Stimulated activated CD4-positive, alpha-beta T cell treated with anti-CD3 and anti-CD28 coated beads, Interleukin-4, amount 100 ng/mL, for 48 hours (primary cell): ENCODE measurements around the gene SCMH1.

Experiments
- DNase-seq, 2 donors: peaks; one replicate each; pipeline ENCODE4 v3.0.0-alpha.2; 2020; ENCODE audit warnings: low read depth in 2 of 2

The SCMH1 gene

DNA sequence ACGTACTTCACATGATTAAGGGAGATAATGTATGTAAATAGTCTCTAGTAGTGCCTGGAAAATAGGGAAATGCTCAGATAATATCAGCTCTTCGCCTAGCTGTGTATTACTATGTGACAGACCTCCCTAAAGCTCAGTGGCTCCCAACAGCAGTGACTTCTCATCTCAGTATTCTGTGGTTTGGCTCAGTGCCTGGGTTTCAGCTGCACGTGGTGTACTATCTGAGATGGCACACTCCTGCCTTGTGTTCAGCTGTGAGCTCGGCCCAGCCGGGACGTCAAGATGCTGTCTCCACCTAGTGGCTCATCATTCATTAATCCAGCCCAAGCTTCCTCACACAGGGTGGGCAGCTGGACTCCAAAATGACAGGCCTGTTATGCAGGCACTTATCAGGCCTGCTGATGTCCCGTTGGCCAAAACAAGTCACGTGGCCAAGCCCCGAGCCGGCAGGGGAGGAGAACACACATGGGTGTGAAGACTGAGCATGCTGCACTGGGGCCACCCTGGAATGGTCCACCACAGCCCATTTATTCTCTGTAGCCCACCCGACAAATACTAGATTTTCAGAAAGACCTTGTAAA lies 238.4 kb downstream of the SCMH1 start:
- DNase-seq = peak; percentile 77 to 86

DNA sequence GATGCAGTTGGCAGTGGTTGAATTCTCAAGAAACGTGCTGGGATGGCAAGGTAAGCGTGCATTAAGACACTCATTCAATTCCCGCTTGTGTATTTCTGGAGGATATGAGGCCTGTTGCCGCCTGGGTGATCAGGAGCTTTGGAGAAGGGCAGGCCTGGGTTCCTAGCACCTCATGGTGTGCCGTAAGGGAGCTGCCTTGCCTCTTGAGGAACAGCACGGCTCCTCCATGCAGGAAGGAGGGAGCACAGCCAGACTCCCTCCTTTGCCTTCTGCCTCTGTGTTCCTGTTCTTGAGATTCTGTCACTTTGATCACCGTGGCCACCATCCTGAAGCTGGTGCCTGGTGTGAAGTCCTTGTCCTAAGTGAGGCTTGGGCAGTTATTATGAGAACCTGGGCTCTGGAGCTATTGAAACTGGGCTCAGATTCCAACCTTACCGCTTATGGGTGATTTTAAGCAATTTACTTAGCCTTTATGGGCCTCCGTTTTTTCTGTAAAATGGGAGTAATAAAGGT lies 238.9 kb downstream of the SCMH1 start:
- DNase-seq = no peak

DNA sequence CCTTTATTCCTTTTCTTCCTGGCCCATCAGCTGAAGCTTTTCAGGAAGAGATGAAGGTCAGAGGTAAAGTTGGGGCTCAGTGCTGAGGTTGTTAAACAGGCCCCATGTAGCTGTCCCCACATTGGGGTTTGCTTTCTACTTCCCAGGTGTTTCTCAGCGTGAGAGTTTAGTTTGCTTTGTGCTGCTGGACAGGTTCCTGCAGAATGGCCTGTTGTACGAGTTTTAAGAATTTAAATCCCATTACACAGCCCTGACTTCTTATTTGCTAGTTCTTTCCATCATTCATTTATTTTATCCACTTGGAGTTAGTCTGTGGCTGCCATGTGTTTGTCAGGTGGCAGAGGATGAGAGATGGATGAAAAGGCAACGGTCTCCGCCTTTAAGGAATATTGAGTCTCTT lies 243.4 kb downstream of the SCMH1 start:
- DNase-seq = no peak

DNA sequence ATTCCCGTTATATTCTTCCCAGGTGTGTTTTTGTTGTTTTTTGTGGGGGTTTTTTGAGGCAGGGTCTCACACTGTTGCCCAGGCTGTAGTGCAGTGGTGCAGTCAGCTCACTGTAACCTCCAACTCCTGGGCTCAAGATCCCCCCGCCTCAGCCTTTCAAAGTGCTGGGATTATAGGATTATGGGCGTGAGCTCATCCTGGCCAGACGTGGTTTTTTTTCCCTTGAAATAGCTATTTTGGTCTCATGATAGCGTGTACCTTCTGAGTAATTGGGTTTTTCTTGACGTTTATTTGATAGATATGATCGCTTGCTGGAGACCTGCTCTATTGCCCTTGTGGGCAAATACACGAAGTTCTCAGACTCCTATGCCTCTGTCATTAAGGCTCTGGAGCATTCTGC lies 245.0 kb downstream of the SCMH1 start:
- DNase-seq = no peak

DNA sequence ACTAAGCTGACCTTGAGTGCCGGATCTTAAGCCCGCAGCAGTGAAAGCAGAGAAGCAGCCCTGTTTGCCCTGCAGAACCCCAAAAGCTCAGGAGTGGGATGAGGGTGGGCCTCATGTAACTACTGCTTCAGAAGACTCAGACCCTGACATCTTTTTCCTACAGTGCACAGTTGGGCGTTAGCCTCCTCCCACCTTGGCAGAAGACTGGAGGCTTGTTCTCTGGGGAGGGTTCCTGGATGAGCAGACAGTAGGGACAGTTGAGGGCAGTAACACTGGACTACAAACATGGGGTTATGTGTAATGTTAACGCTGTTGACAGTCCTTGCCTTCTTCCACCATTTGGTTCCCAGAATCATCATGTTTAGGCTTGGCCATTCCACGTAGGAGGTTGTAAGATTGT lies 253.0 kb downstream of the SCMH1 start:
- no peak for DNase-seq

DNA sequence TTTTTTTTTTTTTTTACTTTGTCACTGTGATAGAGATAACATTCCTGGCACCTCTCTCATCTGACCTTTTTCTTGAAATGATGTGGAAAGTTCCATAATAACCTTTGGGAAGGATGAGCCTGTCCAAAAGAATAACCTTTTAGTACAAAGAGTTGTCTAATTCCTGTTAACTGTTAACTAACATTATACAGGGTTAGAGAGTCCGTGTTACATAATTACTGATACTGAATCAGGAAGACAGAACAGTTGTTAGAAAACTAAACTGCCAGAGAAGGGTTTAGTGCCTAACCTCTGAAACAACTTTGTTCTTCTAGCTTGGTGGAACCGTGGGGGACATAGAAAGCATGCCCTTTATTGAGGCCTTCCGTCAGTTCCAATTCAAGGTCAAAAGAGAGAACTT lies 253.8 kb downstream of the SCMH1 start:
- no peak for DNase-seq

DNA sequence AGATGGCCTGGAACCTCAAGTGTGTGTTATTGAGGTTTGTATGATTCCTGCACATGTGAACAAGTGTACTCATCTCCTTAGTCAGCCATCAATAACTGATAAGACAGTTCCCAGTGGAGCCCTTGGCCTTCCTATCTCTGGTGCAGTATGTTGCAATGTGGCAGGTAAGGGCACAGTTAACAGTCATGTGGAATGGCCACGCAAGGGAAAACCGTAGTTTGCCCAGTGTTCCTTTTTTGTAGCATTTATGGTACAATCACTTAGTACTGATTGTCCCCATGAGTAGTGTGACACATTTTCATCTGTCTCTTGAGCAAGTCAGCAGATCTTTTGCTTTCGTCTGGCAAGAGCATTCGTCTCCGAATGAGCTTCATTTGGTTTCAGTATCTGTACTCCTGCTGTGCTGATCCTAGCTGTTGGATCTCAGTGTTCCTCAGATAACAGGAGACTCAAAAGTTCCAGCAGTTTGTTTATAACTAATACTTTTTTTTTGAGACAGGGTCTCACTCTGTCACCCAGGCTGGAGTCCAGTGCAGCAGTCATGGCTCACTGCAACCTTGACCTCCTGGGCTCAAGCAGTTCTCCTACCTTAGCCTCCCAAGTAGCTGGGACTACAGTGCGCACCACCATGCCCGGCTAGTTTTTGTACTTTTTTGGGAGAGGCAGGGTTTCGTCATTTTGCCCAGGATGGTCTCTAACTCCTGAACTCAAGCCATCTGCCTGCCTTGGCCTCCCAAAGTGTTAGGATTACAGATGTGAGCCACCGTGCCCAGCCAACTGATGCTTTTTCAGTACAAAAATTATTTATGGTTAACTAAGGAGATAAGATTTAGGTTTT lies 254.4 kb downstream of the SCMH1 start:
- DNase-seq = no peak

DNA sequence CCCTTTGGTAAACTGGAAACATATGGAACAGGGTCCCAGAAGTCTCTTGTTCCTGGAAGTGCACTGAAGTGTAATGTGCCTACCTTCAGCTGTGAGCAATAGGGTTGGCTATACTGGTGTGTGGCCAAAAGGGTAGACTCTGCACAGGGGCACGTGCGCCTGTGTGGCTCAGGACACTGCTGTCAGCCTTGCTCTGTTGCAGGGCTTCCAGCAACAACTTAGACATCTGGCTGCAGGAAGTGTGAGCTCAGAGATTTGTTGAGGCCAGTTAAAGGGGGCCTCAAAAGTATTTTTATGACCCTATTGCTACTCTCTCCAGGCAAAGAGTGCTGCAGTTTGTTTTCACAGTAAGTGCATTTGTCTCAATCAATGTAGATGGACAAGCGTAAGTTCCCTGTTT lies 255.2 kb downstream of the SCMH1 start:
- no peak for DNase-seq

DNA sequence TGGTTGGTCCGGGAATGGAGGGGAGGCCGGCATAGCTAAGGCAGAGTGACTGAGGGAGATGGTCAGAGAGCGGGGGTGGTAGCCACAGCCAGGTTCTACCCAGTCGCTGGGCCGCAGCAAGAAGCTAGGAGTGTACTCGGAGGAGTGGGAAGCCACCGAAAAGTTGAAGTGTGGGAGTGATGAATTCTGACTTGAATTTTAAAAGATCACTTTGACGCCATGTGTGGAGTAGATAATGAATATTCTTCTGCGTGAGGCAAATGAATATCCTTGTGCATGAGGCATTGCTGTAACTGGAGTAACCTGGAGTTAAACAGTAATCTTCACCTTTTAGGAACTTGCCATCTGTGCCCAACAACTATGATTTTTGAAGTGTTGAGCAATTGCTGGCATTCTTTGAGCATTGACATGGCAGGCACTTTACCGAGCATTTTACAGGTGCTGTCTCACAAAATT lies 255.8 kb downstream of the SCMH1 start:
- no peak for DNase-seq

DNA sequence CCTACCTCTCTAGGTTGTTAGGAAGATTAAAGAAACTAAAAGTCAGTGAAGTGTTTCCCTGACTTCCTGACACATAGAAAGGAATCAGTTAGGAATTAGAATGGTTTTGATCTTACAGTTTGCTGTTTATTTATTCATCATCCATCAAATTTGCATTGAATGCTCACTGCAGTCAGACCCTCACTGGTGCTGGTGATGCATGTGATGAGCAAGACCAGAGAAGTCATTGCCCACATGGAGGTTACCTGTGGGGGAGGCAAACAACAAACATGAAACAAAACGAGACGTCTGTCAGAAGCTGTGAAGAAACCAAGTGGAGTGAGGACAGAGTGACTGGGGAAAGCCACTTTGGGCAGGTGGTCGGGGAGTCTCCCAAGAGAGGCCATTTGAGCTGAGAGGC lies 256.2 kb downstream of the SCMH1 start:
- no peak for DNase-seq

DNA sequence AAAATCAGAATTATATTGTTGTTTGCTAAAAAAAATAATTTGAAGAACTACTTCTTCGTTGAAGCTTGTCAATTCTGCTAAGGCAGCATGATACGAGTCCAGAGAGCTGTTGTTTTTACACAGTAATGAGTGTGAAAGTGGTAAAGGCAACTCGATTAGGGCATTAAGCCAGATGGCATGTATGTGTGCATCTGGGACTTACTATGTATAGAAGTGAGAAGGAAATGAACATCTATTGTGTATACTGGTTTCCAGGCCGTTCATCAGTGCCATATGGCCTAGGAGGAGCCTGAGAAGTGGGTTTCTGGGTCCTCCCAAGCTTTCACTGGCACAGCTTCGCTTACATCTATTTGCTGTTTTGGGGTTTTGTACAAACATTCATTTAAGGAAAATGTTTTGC lies 256.9 kb downstream of the SCMH1 start:
- no peak for DNase-seq

DNA sequence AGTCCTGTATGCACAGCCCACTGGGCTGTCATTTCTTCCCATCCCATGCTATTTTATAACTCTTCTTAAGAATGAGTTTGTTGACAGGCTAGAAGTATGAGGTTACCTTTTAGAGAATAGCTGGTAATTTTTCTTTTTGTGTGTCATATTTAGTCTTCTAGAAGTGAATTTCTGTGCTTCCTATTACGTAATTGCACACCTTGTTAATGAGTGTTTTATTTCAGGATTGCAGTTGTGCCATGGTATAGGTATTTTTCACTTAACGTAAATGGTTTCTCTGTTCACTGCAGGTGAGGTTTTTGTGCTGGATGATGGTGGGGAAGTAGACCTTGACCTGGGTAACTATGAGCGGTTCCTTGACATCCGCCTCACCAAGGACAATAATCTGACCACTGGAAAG lies 257.6 kb downstream of the SCMH1 start:
- no peak for DNase-seq

DNA sequence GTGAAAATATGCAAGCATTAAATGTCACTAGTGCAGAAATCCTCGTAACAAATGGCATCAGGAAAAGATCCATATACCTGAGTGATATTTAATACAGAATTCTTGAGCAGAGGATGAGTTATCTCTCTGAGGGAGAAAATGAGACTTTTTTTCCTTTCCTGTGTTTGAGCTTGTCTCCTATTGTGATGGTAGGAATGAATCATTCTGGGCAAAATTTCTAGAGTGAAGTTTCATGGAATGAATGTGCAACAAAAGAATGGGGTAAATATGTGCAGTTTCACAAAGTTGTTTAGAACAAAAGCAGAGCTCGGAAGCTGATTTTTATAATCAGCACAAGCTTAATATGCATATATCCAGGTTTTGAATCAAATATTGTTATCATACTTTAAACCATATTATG lies 258.0 kb downstream of the SCMH1 start:
- DNase-seq = no peak

DNA sequence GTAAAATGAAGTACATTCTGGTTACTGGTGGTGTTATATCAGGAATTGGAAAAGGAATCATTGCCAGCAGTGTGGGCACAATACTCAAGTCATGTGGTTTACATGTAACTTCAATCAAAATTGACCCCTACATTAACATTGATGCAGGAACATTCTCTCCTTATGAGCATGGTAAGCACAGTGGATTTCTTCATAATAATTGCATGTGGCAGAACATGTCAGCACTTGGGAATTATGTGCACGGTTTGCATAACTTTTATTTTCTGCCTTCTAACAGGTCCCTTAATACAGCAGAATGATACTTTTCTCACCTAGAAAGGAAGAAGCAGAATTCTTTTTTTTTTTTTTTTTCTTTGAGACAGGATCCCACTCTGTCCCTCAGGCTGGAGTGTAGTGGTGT lies 258.8 kb downstream of the SCMH1 start:
- no peak for DNase-seq

DNA sequence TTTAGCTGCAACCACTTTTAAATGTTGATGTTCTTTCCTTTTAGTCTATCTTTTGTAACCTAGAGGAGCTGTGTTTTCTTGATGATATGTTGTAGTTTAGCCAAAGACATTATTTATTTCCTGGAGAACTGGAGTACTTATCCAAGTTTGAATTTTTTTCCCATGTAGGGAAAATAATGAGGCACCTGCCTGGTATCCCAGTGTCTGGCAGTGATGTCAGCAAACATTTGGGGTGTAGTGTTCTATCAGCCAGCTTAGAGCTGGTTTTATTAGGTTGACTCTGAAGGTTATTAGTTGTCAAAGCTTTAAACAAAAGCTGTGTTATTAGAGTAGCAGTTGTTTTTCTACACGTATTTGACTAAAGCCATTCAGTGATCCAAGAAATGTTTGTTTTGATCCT lies 259.4 kb downstream of the SCMH1 start:
- no peak for DNase-seq

DNA sequence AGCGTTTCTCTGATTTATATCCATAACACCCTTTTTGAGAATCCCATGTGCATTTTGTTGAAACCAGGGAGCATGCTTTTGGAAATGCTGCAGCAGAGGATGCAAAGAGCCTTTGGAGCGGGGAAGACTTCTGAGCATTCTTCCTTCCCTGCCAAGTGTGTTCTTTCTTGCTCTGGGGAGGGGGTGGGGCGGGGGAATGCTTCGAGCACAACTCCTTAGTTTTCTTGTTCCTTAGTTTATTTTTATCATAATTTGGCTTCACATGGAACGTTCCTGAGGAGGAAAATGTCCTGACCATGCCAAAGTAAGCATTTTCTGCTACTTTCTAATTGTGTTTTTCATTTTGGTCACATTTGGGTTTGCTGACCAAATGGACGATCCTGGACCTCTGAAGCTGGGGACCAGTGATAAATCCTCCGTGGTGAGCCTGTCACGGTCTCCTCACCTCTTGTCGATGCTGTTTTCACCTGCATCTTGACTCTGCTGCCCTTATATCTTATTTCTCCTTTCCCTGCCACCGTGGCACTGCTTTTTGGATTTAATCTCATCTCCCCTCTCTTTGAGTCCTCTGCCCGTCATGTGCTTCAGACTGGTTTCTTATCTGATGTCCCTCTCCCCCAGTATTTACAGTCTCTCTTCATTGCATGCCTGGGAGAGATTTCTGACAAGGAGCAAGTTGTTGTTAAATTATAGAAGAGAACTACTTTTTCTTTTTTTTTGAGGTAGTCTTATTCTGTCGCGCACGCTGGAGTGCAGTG lies 260.2 kb downstream of the SCMH1 start:
- DNase-seq = no peak

DNA sequence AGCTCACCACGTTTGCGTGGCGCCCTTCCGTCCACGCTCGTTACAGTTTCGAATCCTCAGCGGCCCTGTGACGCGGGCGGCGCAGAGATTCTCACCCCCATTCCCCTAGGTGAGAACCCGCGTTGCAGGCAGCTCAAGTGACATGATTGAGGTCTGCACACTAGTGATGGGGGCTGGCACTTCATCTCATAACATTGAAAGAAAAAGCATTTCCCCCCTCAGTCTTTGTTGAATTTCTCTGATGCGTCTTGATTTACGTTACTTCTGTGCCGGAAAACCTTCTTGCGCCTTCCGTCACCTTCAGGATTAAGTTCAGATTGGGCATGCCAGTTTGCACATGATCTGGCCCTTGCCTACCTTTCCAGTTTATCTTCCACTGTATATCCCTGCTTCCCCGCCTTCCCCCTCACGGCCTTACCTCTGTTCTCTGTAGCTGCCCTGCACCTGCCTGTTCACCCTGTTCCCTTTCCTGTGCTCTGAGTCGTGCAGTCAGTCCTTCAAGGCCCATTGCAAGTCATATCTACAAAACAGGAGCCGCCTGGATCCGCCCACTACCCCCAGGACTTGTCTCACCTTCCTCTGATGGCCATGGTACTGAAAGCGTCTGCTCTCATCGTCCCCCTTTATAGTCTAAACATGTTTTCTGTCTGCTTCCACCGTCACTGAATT lies 261.5 kb downstream of the SCMH1 start:
- DNase-seq = peak; percentile 37 to 45

DNA sequence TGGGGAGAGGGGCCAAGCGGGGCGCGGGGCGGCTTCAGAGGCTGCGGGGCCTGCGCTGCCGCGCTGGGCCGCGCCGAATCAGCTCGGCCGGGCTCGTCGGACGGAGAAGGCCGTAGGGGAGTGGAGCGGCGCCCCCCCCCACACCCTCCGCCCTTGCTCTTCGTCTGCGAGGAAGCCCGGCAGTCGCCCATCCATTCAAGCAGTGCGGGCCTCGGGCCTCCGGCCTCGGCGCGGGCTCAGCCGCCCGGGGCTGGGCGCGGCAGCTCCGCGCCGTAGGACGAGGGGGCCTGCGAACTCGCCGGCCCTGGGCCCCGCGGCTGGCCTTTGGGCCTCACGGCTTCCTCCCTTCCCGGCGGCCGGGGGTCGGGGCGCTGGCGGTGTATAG lies 262.0 kb downstream of the SCMH1 start:
- peak in 1 of 2 donors; percentile 8 for DNase-seq

DNA sequence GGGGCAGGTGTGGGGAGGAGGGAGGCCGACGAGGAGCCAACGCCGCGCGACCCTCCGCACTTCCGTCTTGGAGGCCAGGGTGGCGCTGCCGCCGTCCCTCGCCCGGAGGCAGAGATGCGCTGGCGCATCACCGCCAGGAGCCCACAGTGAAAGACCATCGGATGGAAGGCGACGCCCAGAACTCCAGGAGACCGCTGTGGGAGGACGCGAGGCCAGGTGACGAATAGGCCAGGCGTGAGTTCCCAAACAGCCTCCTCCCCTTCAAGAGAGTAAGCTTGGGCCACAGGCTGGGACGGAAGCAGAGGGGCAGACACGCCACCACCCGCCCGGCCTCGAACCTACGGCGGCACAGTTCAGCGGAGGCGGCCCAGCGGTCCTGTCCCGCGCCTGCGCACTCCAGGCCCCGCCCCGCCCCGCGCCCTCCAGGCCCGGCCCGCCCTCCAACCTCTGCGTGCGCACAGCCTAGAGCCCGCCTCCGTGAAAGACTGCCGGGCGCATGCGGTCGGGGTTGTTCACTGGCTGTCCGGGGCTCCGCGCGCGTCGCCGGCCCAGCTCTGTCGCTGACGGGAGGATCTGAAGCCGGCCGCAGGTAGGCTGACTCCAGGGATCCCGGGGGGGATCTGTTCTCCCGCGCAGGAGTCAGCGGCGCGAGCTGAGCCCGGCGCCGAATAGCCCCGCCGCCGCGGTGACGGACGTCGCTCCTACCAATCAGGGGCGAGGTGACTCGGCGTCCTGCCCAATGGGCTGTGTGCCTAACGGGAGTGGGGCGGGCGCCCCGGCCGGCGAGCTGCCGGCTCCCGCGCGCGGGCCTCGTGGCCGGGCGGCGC lies 262.7 kb downstream of the SCMH1 start, which contains the start of gene CTPS1:
Gene CTPS1, plus strand, starts transcription at position 456 of the 827 bp plus-strand sequence. CDS start 3,595 bp downstream, outside the sequence.
- peak; percentile 96 to 97 for DNase-seq

DNA sequence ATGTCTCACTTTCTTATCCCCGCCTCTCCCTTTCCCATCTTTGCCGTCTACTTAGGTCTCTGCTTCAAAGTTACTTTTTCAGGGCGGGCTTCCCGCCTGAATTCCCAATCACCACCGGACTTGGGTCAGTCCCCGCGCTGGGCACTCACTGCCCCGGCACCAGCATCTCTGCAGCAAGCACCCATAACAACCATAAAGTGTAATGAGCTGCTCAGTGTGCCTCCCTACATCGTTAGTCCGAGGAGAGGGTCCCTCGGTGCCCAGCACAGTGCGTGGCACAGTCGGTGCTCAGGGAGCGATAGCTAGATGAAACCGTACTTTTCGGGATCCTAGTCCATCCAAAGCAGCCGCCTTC lies 263.2 kb downstream of the SCMH1 start:
- DNase-seq = no peak

DNA sequence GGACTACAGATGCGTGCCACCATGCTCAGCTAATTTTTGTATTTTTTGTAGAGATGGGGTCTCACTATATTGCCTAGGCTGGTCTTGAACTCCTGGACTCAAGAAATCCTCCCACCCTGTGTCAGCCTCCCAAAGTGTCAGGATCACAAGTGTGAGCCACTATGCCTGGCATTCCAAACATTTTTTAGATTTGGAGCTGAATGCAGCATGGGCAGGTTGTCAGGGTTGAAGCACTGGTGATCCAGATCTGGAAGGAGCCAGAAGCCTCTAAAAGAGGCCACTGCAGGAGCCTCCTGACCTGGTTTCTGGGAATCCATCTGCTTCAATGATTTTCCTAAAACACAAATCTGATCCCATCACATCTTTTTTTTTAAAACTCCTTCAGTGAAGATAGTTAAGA lies 264.4 kb downstream of the SCMH1 start:
- DNase-seq = no peak
